H1 (cell line): ENCODE results near the gene MAN2A1. TPM values are rescaled to one million over a fixed set of nuclear protein-coding genes. Genes with fewer than 3 reads are reported as not detected.

Source experiments
- CTCF ChIA-PET: fragments of 300-600 bp; sonication (Branson Sonifier 250); formaldehyde crosslinking; loops from one replicate; lab custom pipeline; 2021; ENCODE audit not compliant: partially characterized antibody; lab: Charles Lee
- POLR2A ChIA-PET: fragments of 300-600 bp; sonication (Branson Sonifier 250); formaldehyde crosslinking; loops from one replicate; lab custom pipeline; 2021; ENCODE audit warnings: inconsistent platforms; ENCODE audit not compliant: partially characterized antibody; lab: Charles Lee
- DNase-seq, 2 experiments: peaks; one replicate each; pipeline versions ENCODE4 v3.0.0 to v3.0.0-alpha.2; 2010 to 2022; ENCODE audit warnings: low spot score in 2 of 2, low read depth in 1 of 2, mixed read lengths in 1 of 2
- FAIRE-seq: peaks from 2 replicates; lab custom pipeline; 2011; peaks lifted over from hg19 to GRCh38; lab: Jason Lieb, UNC
- H2AFZ ChIP-seq: 2 replicates; pipeline ENCODE4 v1.8.1; 2012; ENCODE audit warnings: low read length, inconsistent platforms
- H2AK5ac ChIP-seq: 2 replicates; pipeline ENCODE4 v1.6.1; 2013; ENCODE audit warnings: low read depth, low read length
- H2BK120ac ChIP-seq: replicated peaks from 2 replicates; pipeline ENCODE3; 2013; ENCODE audit warnings: low read depth, low read length, inconsistent platforms
- H2BK12ac ChIP-seq: 2 replicates; pipeline ENCODE4 v1.6.1; 2013; ENCODE audit warnings: low read depth, low read length
- H2BK15ac ChIP-seq: 2 replicates; pipeline ENCODE4 v1.6.1; 2013; ENCODE audit warnings: low read length
- H2BK20ac ChIP-seq: 2 replicates; pipeline ENCODE4 v1.6.1; 2013; ENCODE audit warnings: low read length
- H2BK5ac ChIP-seq: 2 replicates; pipeline ENCODE4 v1.6.1; 2013; ENCODE audit warnings: low read depth, low read length
- H3K14ac ChIP-seq: 2 replicates; pipeline ENCODE4 v1.6.1; 2013; ENCODE audit warnings: inconsistent platforms; ENCODE audit not compliant: insufficient read length
- H3K18ac ChIP-seq: 2 replicates; pipeline ENCODE4 v1.6.1; 2013; ENCODE audit warnings: low read length; ENCODE audit errors: extremely low read depth
- H3K23ac ChIP-seq: 2 replicates; pipeline ENCODE4 v1.6.1; 2013; ENCODE audit warnings: inconsistent platforms; ENCODE audit not compliant: insufficient read length
- H3K23me2 ChIP-seq: 2 replicates; pipeline ENCODE4 v1.6.1; 2013; ENCODE audit warnings: low read depth, low read length
- H3K27ac ChIP-seq: 2 replicates; pipeline ENCODE4 v1.6.1; 2011; ENCODE audit warnings: low read depth, low read length, inconsistent platforms
- H3K27me3 ChIP-seq, 4 experiments: replicated peaks in 1 of 4; 1 replicate in 1 of 4; 2 replicates in 3 of 4; pipeline versions ENCODE4 v1.6.1 to v1.8.1; 2011 to 2013; ENCODE audit warnings: low read length in 3 of 4, mild to moderate bottlenecking in 3 of 4, inconsistent platforms in 2 of 4, mixed read lengths in 2 of 4, moderate library complexity in 1 of 4; ENCODE audit not compliant: control insufficient read depth in 3 of 4, insufficient read depth in 3 of 4; ENCODE audit errors: extremely low read depth in 1 of 4
- H3K36me3 ChIP-seq, 4 experiments: 2 replicates each; pipeline versions ENCODE4 v1.6.1 to v1.8.1; 2011 to 2013; ENCODE audit warnings: mild to moderate bottlenecking in 4 of 4, low read length in 3 of 4, moderate library complexity in 2 of 4, control low read depth in 1 of 4, inconsistent platforms in 1 of 4; ENCODE audit not compliant: insufficient read depth in 4 of 4, control insufficient read depth in 2 of 4
- H3K4ac ChIP-seq: replicated peaks from 2 replicates; pipeline ENCODE3; 2013; ENCODE audit warnings: low read length, low read depth, mixed read lengths, inconsistent platforms; ENCODE audit not compliant: insufficient read length
- H3K4me1 ChIP-seq, 4 experiments: replicated peaks in 1 of 4; 1 replicate in 1 of 4; 2 replicates in 3 of 4; pipeline versions ENCODE4 v1.6.1 to v1.8.1; 2011 to 2013; ENCODE audit warnings: low read length in 3 of 4, inconsistent platforms in 2 of 4, mixed read lengths in 1 of 4; ENCODE audit not compliant: insufficient read depth in 4 of 4, control insufficient read depth in 3 of 4
- H3K4me2 ChIP-seq, 2 experiments: 2 replicates each; pipeline versions ENCODE4 v1.6.1 to v1.8.1; 2011 to 2013; ENCODE audit warnings: low read depth in 2 of 2, low read length in 2 of 2, control low read depth in 1 of 2, inconsistent platforms in 1 of 2, mild to moderate bottlenecking in 1 of 2; ENCODE audit not compliant: insufficient read depth in 1 of 2
- H3K4me3 ChIP-seq, 4 experiments: fragments of 200-600, 300-600 bp in 1 of 4; sonication (generic), shearing (Covaris generic), sonication (Bioruptor Twin) in 1 of 4; 2 replicates each; pipeline versions ENCODE4 v1.5.1 to v1.8.1; 2011 to 2016; ENCODE audit warnings: low read length in 4 of 4, low read depth in 3 of 4, control low read depth in 2 of 4, inconsistent platforms in 2 of 4, mild to moderate bottlenecking in 2 of 4, mixed read lengths in 1 of 4, moderate library complexity in 1 of 4; ENCODE audit not compliant: insufficient read depth in 2 of 4; ENCODE audit errors: extremely low read depth in 1 of 4
- H3K56ac ChIP-seq: replicated peaks from 2 replicates; pipeline ENCODE3; 2013; ENCODE audit warnings: low read depth, mild to moderate bottlenecking, mixed read lengths, low read length, inconsistent platforms; ENCODE audit not compliant: insufficient read length
- H3K79me1 ChIP-seq: 2 replicates; pipeline ENCODE4 v1.6.1; 2013; ENCODE audit warnings: low read depth, low read length, control low read depth
- H3K79me2 ChIP-seq, 2 experiments: 2 replicates each; pipeline versions ENCODE4 v1.6.1 to v1.8.1; 2012 to 2013; ENCODE audit warnings: low read length in 2 of 2, mild to moderate bottlenecking in 2 of 2, inconsistent platforms in 1 of 2; ENCODE audit not compliant: insufficient read depth in 2 of 2, control insufficient read depth in 1 of 2
- H3K9ac ChIP-seq, 4 experiments: replicated peaks in 1 of 4; 1 replicate in 1 of 4; 2 replicates in 3 of 4; pipeline versions ENCODE4 v1.6.1 to v1.8.1; 2011 to 2013; ENCODE audit warnings: low read depth in 3 of 4, low read length in 3 of 4, control low read depth in 2 of 4, mild to moderate bottlenecking in 2 of 4, moderate library complexity in 2 of 4, inconsistent platforms in 1 of 4; ENCODE audit errors: extremely low read depth in 1 of 4
- H3K9me3 ChIP-seq, 2 experiments: 2 replicates each; pipeline versions ENCODE4 v1.6.1 to v1.8.1; 2012 to 2013; ENCODE audit warnings: mild to moderate bottlenecking in 2 of 2, moderate library complexity in 2 of 2, control low read depth in 1 of 2, inconsistent platforms in 1 of 2, low read depth in 1 of 2, low read length in 1 of 2, mixed read lengths in 1 of 2; ENCODE audit not compliant: insufficient read depth in 2 of 2
- H4K20me1 ChIP-seq, 2 experiments: replicated peaks in 1 of 2; 2 replicates each; pipeline versions ENCODE3 to v1.8.1; 2011 to 2013; ENCODE audit warnings: inconsistent platforms in 2 of 2, low read length in 2 of 2, mild to moderate bottlenecking in 1 of 2; ENCODE audit not compliant: insufficient read depth in 2 of 2, control insufficient read depth in 1 of 2
- H4K5ac ChIP-seq: 2 replicates; pipeline ENCODE4 v1.6.1; 2013; ENCODE audit warnings: low read length, low read depth, mixed read lengths, inconsistent platforms; ENCODE audit not compliant: insufficient read length
- H4K8ac ChIP-seq: 2 replicates; pipeline ENCODE4 v1.8.0; 2013; ENCODE audit warnings: mild to moderate bottlenecking, moderate library complexity, low read length, inconsistent platforms; ENCODE audit not compliant: insufficient read depth; ENCODE audit errors: extremely low read depth
- H4K91ac ChIP-seq: replicated peaks from 2 replicates; pipeline ENCODE3; 2013; ENCODE audit warnings: low read length, mixed read lengths, inconsistent platforms; ENCODE audit not compliant: insufficient read length
- EZH2 ChIP-seq: fragments of 200-600 bp; sonication (generic); IDR thresholded peaks from 2 replicates; pipeline ENCODE4 v1.7.1; 2012; ENCODE audit warnings: low read depth, mild to moderate bottlenecking, moderate library complexity, low read length, inconsistent platforms; ENCODE audit not compliant: severe bottlenecking
- KDM5A ChIP-seq: fragments of 200-600 bp; IDR thresholded peaks from 2 replicates; pipeline ENCODE4 v1.7.1; 2012; ENCODE audit warnings: mild to moderate bottlenecking, low read length, inconsistent platforms, mixed read lengths
- NANOG ChIP-seq: IDR thresholded peaks from 2 replicates; pipeline ENCODE4 v1.6.1; 2011; ENCODE audit warnings: low read length, low read depth, mild to moderate bottlenecking, inconsistent platforms; ENCODE audit not compliant: insufficient read depth, poor library complexity, severe bottlenecking
- POLR2A ChIP-seq, 2 experiments: IDR thresholded peaks; 1 replicate in 1 of 2; 2 replicates in 1 of 2; pipeline ENCODE4 v1.6.1; 2011; ENCODE audit warnings: low read depth in 2 of 2, low read length in 2 of 2, mild to moderate bottlenecking in 2 of 2; ENCODE audit errors: control extremely low read depth in 1 of 2
- RBBP5 ChIP-seq: IDR thresholded peaks from 2 replicates; pipeline ENCODE4 v1.7.1; 2012; ENCODE audit warnings: low read depth, mild to moderate bottlenecking, inconsistent platforms, low read length, moderate library complexity, borderline replicate concordance
- SAP30 ChIP-seq: fragments of 300-600 bp; sonication (generic); IDR thresholded peaks from 2 replicates; pipeline ENCODE4 v1.7.1; 2012; ENCODE audit warnings: low read length, moderate library complexity, mild to moderate bottlenecking, inconsistent platforms; ENCODE audit not compliant: insufficient read depth, insufficient replicate concordance
- TAF1 ChIP-seq: IDR thresholded peaks from 2 replicates; pipeline ENCODE4 v1.6.1; 2011; ENCODE audit warnings: mild to moderate bottlenecking, low read depth, low read length
- TCF12 ChIP-seq: IDR thresholded peaks from 2 replicates; pipeline ENCODE4 v1.6.1; 2011; ENCODE audit warnings: low read depth, mild to moderate bottlenecking, low read length
- YY1 ChIP-seq: IDR thresholded peaks from 2 replicates; pipeline ENCODE4 v1.6.1; 2011; ENCODE audit warnings: low read depth, mild to moderate bottlenecking, low read length
- WGBS, 2 experiments: shearing (Covaris generic) in 1 of 2; methylation state at CpG; one replicate each; pipeline versions ENCODE4 v1.1.6 to v1.1.7; 2013 to 2015; ENCODE audit warnings: low lambda C conversion rate in 2 of 2, mixed read lengths in 2 of 2, inconsistent platforms in 1 of 2, low coverage in 1 of 2, missing lambda C conversion rate in 1 of 2; ENCODE audit not compliant: insufficient replicate concordance in 2 of 2, insufficient coverage in 1 of 2, insufficient read length in 1 of 2; ENCODE audit errors: extremely low coverage in 1 of 2, missing lambda C conversion rate in 1 of 2; 5-methylcytosine and 5-hydroxymethylcytosine counted together
- polyA plus RNA-seq, 7 experiments: library from polyadenylated mRNA; depleted of rRNA in 3 of 7; stranded (reverse) in 5 of 7; unstranded in 2 of 7; fragments of >200 nt in 5 of 7; fragments of 200-250 nt in 2 of 7; gene quantifications; 1 replicate in 5 of 7; 2 replicates in 1 of 7; 4 replicates in 1 of 7; pipeline versions ENCODE4 v1.2.1 to v1.2.3, GENCODE V29; 2011 to 2013; ENCODE audit warnings: missing spikeins in 2 of 7, mixed read lengths in 2 of 7
- total RNA-seq: library from RNA; stranded (reverse); fragmentation: NEBNext Ultra II Directional; extraction: Animal tissue kit (Norgen Biotek cat#: 25700); gene quantifications from 2 replicates; pipeline ENCODE4 v1.2.1, GENCODE V29; 2021
- TF ChIP-seq, protein P1 (sequence below): IDR thresholded peaks from 2 replicates; pipeline ENCODE4 v1.6.1; 2012; ENCODE audit warnings: low read length, inconsistent platforms

Gene MAN2A1
- total and polyA plus RNA-seq, 2 of the 8 experiments (the other 6 are each of a cell fraction or from before 2014, with no cell fraction given), result 29.1 to 102 TPM

DNA sequence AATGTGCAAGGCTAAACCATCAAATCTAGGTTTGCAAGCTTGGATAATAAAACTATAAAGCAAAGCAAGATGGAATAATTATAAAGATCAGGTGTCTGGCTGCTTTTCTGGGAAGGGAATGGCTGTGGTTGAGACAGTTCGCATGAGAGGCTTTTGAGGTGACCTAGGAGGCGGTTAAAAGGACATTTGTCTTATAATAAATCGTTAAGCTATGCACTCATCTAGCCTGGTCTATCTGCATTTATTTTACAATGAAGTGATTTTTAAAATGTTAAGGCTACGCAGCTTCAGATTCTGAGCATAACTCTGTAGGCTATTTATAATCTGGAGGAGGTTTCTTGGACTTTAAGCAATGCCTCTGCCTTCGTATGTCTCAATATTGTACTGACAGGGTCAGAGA is 29.4 kb upstream of the MAN2A1 start:
- POLR2A ChIA-PET, result no interaction called here
- no peaks in the 10 kb centered on the region for H3K36me3 ChIP-seq
- DNase-seq (no peak), FAIRE-seq (no peak)
- H2BK12ac ChIP-seq, result no peak overlapping the region
- H3K27ac ChIP-seq, result no peak overlapping the region
- H3K4me2 ChIP-seq, result no peak overlapping the region
- no peak overlapping the region for H3K18ac ChIP-seq
- CTCF ChIA-PET, result interaction anchor here (1.5 kb wide), 1 partner anchor 27 kb away, joined by 7 read pairs; no protein-coding TSS in a partner anchor
- H3K9me3 ChIP-seq, result no peaks in the 10 kb centered on the region
- H4K5ac ChIP-seq, result no peak overlapping the region
- H4K20me1 ChIP-seq, result no peaks in the 10 kb centered on the region
- no peak overlapping the region for H2BK120ac ChIP-seq
- H2BK5ac ChIP-seq, result no peak overlapping the region
- TF ChIP-seq NANOG (no peak), KDM5A (no peak), YY1 (no peak), RBBP5 (no peak), EZH2 (no peak), TCF12 (no peak), TAF1 (no peak), SAP30 (no peak), POLR2A (IDR thresholded peaks at IDR 0.05; ENCODE audit: control extremely low read depth in 1 of 2, low read depth in 2 of 2, low read length in 2 of 2) (no peak)
- TF ChIP-seq, protein P1, sequence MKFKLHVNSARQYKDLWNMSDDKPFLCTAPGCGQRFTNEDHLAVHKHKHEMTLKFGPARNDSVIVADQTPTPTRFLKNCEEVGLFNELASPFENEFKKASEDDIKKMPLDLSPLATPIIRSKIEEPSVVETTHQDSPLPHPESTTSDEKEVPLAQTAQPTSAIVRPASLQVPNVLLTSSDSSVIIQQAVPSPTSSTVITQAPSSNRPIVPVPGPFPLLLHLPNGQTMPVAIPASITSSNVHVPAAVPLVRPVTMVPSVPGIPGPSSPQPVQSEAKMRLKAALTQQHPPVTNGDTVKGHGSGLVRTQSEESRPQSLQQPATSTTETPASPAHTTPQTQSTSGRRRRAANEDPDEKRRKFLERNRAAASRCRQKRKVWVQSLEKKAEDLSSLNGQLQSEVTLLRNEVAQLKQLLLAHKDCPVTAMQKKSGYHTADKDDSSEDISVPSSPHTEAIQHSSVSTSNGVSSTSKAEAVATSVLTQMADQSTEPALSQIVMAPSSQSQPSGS, result no peak
- H2BK20ac ChIP-seq, result no peak overlapping the region
- no peak overlapping the region for H3K4ac ChIP-seq
- H2AFZ ChIP-seq, result no peak overlapping the region
- H3K27me3 ChIP-seq, result no peaks in the 10 kb centered on the region
- H3K79me2 ChIP-seq, result no peaks in the 10 kb centered on the region
- no peaks in the 10 kb centered on the region for H3K79me1 ChIP-seq
- H3K23me2 ChIP-seq, result no peaks in the 10 kb centered on the region
- H3K23ac ChIP-seq, result no peak overlapping the region
- no peak overlapping the region for H2BK15ac ChIP-seq
- no peaks in the 10 kb centered on the region for H3K4me1 ChIP-seq
- no peak overlapping the region for H3K4me3 ChIP-seq
- no peak overlapping the region for H3K14ac ChIP-seq
- no peak overlapping the region for H4K8ac ChIP-seq
- H3K9ac ChIP-seq, result no peak overlapping the region
- WGBS, 2 experiments, result 84% methylated on average over 5 of the region's 5 CpGs; no CpG with 5 or more reads in 1 of the 2 experiments
- H3K56ac ChIP-seq, result no peak overlapping the region
- H2AK5ac ChIP-seq, result no peak overlapping the region
- no peak overlapping the region for H4K91ac ChIP-seq
